GM18858 (cell line): ENCODE data around the gene CD47.

Source experiments
- ATAC-seq: cut with Tn5 transposase; IDR thresholded peaks from one replicate; pipeline ENCODE4 v1.9.1; 2021; ENCODE audit not compliant: unreplicated experiment

The CD47 gene

GRCh38 chr3:108090701-108091497 is at the start of gene CD47:
TSS of gene CD47 (minus strand) at chr3:108091031. CDS start at chr3:108090908, 123 bp downstream.
- ATAC-seq, result peak; percentile 32

- ATAC-seq, result no peak
Observed at GRCh38 chr3:108137460-108137814, 46.6 kb upstream of the CD47 start.

GRCh38 chr3:108136561-108137459 is 46.0 kb upstream of the CD47 start:
- no peak for ATAC-seq

GRCh38 chr3:108134555-108134880 is 43.7 kb upstream of the CD47 start:
- ATAC-seq, result peak; percentile 33

GRCh38 chr3:108133858-108134554 is 43.2 kb upstream of the CD47 start:
- peak; percentile 32 for ATAC-seq

- no peak for ATAC-seq
Observed at GRCh38 chr3:108133048-108133369, 42.2 kb upstream of the CD47 start.

GRCh38 chr3:108131475-108132134 is 40.8 kb upstream of the CD47 start:
- ATAC-seq, result no peak

- no peak for ATAC-seq
Observed at GRCh38 chr3:108130701-108131474, 40.1 kb upstream of the CD47 start.

GRCh38 chr3:108130236-108130635 is 39.4 kb upstream of the CD47 start:
- ATAC-seq, result no peak

GRCh38 chr3:108127301-108127988 is 36.6 kb upstream of the CD47 start:
- no peak for ATAC-seq

GRCh38 chr3:108126348-108126747 is 35.5 kb upstream of the CD47 start:
- ATAC-seq, result no peak

- ATAC-seq, result peak; percentile 37
Observed at GRCh38 chr3:108125550-108126071, 34.8 kb upstream of the CD47 start.

- ATAC-seq, result no peak
Observed at GRCh38 chr3:108125153-108125543, 34.3 kb upstream of the CD47 start.

- peak; percentile 82 for ATAC-seq
Observed at GRCh38 chr3:108124337-108125152, 33.7 kb upstream of the CD47 start.

- no peak for ATAC-seq
Observed at GRCh38 chr3:108123326-108123725, 32.5 kb upstream of the CD47 start.

- ATAC-seq, result no peak
Observed at GRCh38 chr3:108122276-108122675, 31.4 kb upstream of the CD47 start.

GRCh38 chr3:108119398-108120104 is 28.7 kb upstream of the CD47 start:
- no peak for ATAC-seq
